Measurements from ENCODE around the gene CFAP251. TPM values are rescaled to one million over a fixed set of nuclear protein-coding genes. Genes with fewer than 3 reads are reported as not detected.

The CFAP251 gene
- total and polyA plus RNA-seq, 2 of the 13 experiments (the other 11 are each of a cell fraction or from before 2014, with no cell fraction given) = 0.30 to 0.42 TPM

DNA sequence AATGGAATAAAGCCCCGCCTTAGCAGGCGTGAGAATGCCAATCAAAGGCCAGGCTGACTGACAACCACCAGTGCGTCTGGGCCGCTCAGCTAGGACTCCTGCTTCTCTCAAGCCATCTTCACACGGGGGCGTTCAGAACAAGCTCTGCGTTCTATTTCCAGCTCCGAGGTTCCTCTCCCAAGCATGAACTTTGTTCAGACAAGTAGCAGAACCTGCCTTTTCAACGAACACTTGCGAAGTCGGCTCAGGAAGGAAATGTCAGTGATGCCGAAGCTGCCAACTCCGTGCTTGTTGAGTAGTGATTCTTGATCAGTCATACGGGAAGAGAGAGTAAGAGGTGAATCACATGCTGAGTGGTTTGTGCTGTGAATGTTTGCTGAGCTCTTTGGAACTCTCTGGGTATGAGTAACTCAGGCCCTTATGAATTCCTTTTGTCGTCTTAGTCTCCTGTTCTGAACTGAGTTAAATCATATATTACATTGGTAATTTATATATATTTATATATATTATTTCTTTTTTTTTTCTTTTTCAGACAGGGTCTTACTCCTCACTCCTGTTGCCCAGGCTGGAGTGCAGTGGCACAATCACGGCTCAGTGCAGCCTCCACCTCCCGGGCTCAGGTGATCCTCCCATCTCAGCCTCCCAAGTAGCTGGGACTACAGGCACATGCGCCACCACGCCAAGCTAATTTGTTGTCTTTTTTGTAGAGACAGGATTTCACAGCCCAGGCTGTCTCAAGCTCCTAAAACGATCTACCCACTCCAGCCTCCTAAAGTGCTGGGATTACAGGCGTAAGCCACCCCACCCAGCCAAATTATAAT, 73.9 kb downstream of the CFAP251 start (continued):
- TF ChIP-seq, protein P1, sequence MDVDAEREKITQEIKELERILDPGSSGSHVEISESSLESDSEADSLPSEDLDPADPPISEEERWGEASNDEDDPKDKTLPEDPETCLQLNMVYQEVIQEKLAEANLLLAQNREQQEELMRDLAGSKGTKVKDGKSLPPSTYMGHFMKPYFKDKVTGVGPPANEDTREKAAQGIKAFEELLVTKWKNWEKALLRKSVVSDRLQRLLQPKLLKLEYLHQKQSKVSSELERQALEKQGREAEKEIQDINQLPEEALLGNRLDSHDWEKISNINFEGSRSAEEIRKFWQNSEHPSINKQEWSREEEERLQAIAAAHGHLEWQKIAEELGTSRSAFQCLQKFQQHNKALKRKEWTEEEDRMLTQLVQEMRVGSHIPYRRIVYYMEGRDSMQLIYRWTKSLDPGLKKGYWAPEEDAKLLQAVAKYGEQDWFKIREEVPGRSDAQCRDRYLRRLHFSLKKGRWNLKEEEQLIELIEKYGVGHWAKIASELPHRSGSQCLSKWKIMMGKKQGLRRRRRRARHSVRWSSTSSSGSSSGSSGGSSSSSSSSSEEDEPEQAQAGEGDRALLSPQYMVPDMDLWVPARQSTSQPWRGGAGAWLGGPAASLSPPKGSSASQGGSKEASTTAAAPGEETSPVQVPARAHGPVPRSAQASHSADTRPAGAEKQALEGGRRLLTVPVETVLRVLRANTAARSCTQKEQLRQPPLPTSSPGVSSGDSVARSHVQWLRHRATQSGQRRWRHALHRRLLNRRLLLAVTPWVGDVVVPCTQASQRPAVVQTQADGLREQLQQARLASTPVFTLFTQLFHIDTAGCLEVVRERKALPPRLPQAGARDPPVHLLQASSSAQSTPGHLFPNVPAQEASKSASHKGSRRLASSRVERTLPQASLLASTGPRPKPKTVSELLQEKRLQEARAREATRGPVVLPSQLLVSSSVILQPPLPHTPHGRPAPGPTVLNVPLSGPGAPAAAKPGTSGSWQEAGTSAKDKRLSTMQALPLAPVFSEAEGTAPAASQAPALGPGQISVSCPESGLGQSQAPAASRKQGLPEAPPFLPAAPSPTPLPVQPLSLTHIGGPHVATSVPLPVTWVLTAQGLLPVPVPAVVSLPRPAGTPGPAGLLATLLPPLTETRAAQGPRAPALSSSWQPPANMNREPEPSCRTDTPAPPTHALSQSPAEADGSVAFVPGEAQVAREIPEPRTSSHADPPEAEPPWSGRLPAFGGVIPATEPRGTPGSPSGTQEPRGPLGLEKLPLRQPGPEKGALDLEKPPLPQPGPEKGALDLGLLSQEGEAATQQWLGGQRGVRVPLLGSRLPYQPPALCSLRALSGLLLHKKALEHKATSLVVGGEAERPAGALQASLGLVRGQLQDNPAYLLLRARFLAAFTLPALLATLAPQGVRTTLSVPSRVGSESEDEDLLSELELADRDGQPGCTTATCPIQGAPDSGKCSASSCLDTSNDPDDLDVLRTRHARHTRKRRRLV (CRISPR knock-in tag; IDR thresholded peaks at IDR 0.05) = no peak
- TF ChIP-seq, protein P2, sequence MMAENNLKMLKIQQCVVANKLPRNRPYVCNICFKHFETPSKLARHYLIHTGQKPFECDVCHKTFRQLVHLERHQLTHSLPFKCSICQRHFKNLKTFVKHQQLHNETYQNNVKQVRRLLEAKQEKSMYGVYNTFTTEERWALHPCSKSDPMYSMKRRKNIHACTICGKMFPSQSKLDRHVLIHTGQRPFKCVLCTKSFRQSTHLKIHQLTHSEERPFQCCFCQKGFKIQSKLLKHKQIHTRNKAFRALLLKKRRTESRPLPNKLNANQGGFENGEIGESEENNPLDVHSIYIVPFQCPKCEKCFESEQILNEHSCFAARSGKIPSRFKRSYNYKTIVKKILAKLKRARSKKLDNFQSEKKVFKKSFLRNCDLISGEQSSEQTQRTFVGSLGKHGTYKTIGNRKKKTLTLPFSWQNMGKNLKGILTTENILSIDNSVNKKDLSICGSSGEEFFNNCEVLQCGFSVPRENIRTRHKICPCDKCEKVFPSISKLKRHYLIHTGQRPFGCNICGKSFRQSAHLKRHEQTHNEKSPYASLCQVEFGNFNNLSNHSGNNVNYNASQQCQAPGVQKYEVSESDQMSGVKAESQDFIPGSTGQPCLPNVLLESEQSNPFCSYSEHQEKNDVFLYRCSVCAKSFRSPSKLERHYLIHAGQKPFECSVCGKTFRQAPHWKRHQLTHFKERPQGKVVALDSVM (CRISPR knock-in tag; IDR thresholded peaks at IDR 0.05) = peak; percentile 75; the same call in 1 of the 2 replicates
- no peak for TF ChIP-seq RNF2 (conservative IDR thresholded peaks at IDR 0.05; ENCODE audit: low read depth)
- TF ChIP-seq ZNF564 (CRISPR knock-in tag; IDR thresholded peaks at IDR 0.05) = no peak
- peak; percentile 34; the same call in 1 of the 2 replicates for TF ChIP-seq ZNF292 (CRISPR knock-in tag; IDR thresholded peaks at IDR 0.05; ENCODE audit: borderline replicate concordance, low read depth)
- peak; percentile 36; the same call in 1 of the 2 replicates for TF ChIP-seq SAP130 (CRISPR knock-in tag; IDR thresholded peaks at IDR 0.05; ENCODE audit: low read depth)
